ENCODE data around the gene TMEM69.

- TF ChIP-seq TAF1 (IDR thresholded peaks at IDR 0.05; ENCODE audit: low read depth, low read length) (no peak), POLR2A (IDR thresholded peaks at IDR 0.05; ENCODE audit: low read depth, low read length) (no peak; the same call in 1 of the 2 replicates), POLR2AphosphoS5 (IDR thresholded peaks at IDR 0.05; ENCODE audit: low read depth, low read length) (no peak), SPI1 (IDR thresholded peaks at IDR 0.05; ENCODE audit: low read depth, low read length) (no peak), POU2F2 (IDR thresholded peaks at IDR 0.05; ENCODE audit: low read depth, low read length) (no peak)
Observed at GRCh38 chr1:45694823-45695222, 6.8 kb downstream of the TMEM69 start.

Measured in GM12891 (cell line).